NCI-H460 (cell line): ENCODE data around the gene ZDHHC15. TPM values are rescaled to one million over a fixed set of nuclear protein-coding genes. Genes with fewer than 3 reads are reported as not detected.

ENCODE experiments used
- total RNA-seq: library from RNA; depleted of rRNA; stranded (reverse); fragments of >200 nt; shearing (Covaris generic); gene quantifications from 2 replicates; pipeline ENCODE4 v1.2.3, GENCODE V29; 2014; rRNA removed

Gene ZDHHC15
- total RNA-seq, 1 experiment from 2014 or later: not detected

Other genes with a start within 250 kb of the ZDHHC15 start
- 11.3 and 12.0 TPM in 2 replicates for gene UPRT, start 249.0 kb downstream of the ZDHHC15 start, total RNA-seq